Transverse colon (tissue), 4 donors: Measurements from ENCODE around the gene RABGAP1L. TPM values are rescaled to one million over a fixed set of nuclear protein-coding genes. Genes with fewer than 3 reads are reported as not detected.
"Not testable (repeated sequence)": the region's sequence is repeated elsewhere in the genome, so short reads cannot be mapped to it uniquely, and the experiment has no call there.

Experiments
- DNase-seq: peaks from one replicate; pipeline ENCODE4 v3.0.0-alpha.2; 2019
- H3K27ac ChIP-seq, 4 donors: fragments of 200-600 bp; sonication (generic); 2 replicates each; pipeline ENCODE4 v1.5.1; 2016 to 2018; ENCODE audit warnings: inconsistent platforms in 4 of 4
- H3K27me3 ChIP-seq: fragments of 200-600 bp; sonication (generic); 2 replicates; pipeline ENCODE4 v1.5.1; 2017; ENCODE audit warnings: inconsistent platforms
- H3K36me3 ChIP-seq, 4 donors: fragments of 200-600 bp; sonication (generic); 2 replicates each; pipeline ENCODE4 v1.5.1; 2017 to 2019; ENCODE audit warnings: inconsistent platforms in 4 of 4
- H3K4me1 ChIP-seq, 4 donors: fragments of 200-600 bp; sonication (generic); 2 replicates each; pipeline ENCODE4 v1.5.1; 2017 to 2020; ENCODE audit warnings: inconsistent platforms in 4 of 4
- H3K4me3 ChIP-seq, 4 donors: fragments of 200-600 bp; sonication (generic); 1 replicate in 1 of 4; 2 replicates in 3 of 4; pipeline versions ENCODE4 v1.5.1 to v1.6.1; 2017 to 2019; ENCODE audit warnings: inconsistent platforms in 4 of 4
- H3K9me3 ChIP-seq, 2 donors: fragments of 200-600 bp; sonication (generic); 2 replicates each; pipeline ENCODE4 v1.5.1; 2017 to 2019; ENCODE audit warnings: inconsistent platforms in 2 of 2
- EP300 ChIP-seq: sonication (generic); formaldehyde crosslinking; IDR thresholded peaks from one replicate; pipeline ENCODE4 v1.6.1; 2017; ENCODE audit warnings: antibody characterized with exemption, low read depth
- POLR2A ChIP-seq: fragments of 450-650 bp; IDR thresholded peaks from one replicate; pipeline ENCODE4 v1.6.1; 2016; ENCODE audit warnings: antibody characterized with exemption, mild to moderate bottlenecking, moderate library complexity
- POLR2AphosphoS5 ChIP-seq, 3 donors: sonication (generic); formaldehyde crosslinking; IDR thresholded peaks; one replicate each; pipeline ENCODE4 v1.6.1; 2016; ENCODE audit warnings: antibody characterized with exemption in 3 of 3
- WGBS, 2 donors: methylation state at CpG; one replicate each; pipeline ENCODE4 v1.1.5; 2018; ENCODE audit warnings: low coverage in 1 of 2; 5-methylcytosine and 5-hydroxymethylcytosine counted together
- in situ Hi-C, 4 donors: fragments of 200-750 bp; cut with MboI; loops; one replicate each; pipeline versions ENCODE4 v1.15.0 to v1.15.1; 2017; ENCODE audit warnings: low sequenced_read_pairs in 3 of 4, low pct_ligation_motif_present in 1 of 4, low pct_unique_long_range_greater_than_20kb in 1 of 4
- intact Hi-C: fragments of 100-400 bp; cut with DNase I; formaldehyde crosslinking; loops from one replicate; pipeline ENCODE4 v1.15.1; 2023; ENCODE audit warnings: low total_unique reads
- total RNA-seq, 4 donors: library from RNA; depleted of rRNA; stranded (reverse); fragments of >200 nt; gene quantifications; one replicate each; pipeline ENCODE4 v1.1.0, GENCODE V29; 2016
- TF ChIP-seq, protein P1 (sequence below), 5 experiments: fragments of 200-600 bp in 3 of 5; fragments of 450-650 bp in 2 of 5; sonication (generic) in 3 of 5; IDR thresholded peaks; 1 replicate in 2 of 5; 2 replicates in 3 of 5; pipeline ENCODE4 v1.5.1; 2016 to 2017; ENCODE audit warnings: antibody characterized with exemption in 5 of 5, inconsistent platforms in 3 of 5, mild to moderate bottlenecking in 2 of 5, moderate library complexity in 1 of 5

RABGAP1L gene
- total RNA-seq, 4 donors from 2014 or later = 68.9 to 127 (median 99.9) TPM

DNA sequence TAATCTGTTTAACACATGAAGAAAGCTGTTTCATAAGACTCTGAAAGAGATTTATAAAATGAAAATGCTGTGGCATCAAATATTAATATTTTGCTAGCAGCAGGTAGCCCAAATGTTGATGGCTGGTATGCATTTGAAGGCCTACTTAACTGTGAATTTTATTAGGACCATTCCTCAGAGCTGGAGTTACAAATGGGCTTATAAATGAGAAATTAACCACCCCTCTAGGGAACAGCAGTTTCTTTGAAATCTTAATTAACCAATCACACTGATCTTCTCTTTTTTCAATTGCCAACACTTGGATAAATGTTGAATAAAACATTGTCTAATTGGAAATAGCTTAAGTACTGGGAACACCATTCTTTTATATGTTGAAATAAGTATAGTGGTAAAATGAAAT is 418.4 kb downstream of the RABGAP1L start:
- in situ Hi-C loops = no loop called here
- H3K27ac ChIP-seq = no peak overlapping the region
- H3K9me3 ChIP-seq = peaks cover 3 to 10% of the 10 kb centered on the region in 2 donors
- no peaks in the 10 kb centered on the region for H3K36me3 ChIP-seq
- H3K27me3 ChIP-seq = no peaks in the 10 kb centered on the region
- TF ChIP-seq, protein P1, sequence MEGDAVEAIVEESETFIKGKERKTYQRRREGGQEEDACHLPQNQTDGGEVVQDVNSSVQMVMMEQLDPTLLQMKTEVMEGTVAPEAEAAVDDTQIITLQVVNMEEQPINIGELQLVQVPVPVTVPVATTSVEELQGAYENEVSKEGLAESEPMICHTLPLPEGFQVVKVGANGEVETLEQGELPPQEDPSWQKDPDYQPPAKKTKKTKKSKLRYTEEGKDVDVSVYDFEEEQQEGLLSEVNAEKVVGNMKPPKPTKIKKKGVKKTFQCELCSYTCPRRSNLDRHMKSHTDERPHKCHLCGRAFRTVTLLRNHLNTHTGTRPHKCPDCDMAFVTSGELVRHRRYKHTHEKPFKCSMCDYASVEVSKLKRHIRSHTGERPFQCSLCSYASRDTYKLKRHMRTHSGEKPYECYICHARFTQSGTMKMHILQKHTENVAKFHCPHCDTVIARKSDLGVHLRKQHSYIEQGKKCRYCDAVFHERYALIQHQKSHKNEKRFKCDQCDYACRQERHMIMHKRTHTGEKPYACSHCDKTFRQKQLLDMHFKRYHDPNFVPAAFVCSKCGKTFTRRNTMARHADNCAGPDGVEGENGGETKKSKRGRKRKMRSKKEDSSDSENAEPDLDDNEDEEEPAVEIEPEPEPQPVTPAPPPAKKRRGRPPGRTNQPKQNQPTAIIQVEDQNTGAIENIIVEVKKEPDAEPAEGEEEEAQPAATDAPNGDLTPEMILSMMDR (IDR thresholded peaks at IDR 0.05) = no peak
- intact Hi-C loops = no loop called here
- H3K4me1 ChIP-seq = no peaks in the 10 kb centered on the region
- H3K4me3 ChIP-seq = no peak overlapping the region
- no peak for DNase-seq

DNA sequence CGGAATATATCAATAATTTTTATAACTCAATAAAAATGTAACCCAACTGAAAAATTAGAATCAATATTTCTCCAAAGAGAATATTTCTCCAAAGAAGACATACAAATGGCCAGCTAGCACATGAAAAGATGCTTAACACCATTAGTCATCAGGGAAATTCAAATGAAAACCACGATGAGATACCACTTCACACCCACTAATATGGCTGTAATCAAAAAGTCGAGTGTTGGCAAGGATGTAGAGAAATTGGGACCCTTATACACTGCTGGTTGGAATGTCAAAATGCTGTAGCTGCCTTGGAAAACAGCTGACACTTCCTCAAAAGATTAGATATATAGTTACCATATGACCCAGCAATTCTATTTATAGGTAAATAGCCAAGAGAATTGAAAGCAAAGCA is 421.5 kb downstream of the RABGAP1L start:
- TF ChIP-seq POLR2A = no peak
- no peak for TF ChIP-seq POLR2AphosphoS5 (IDR thresholded peaks at IDR 0.05)
- TF ChIP-seq, protein P1 (IDR thresholded peaks at IDR 0.05) = no peak
- no peak for TF ChIP-seq EP300
- no peak for DNase-seq
- WGBS, 2 donors = 62 to 70% methylated on average over 3 of the region's 3 CpGs

GRCh38 chr1:174583316-174583715 is 424.0 kb downstream of the RABGAP1L start:
- no peak for DNase-seq
- 91 to 100% methylated on average over 1 of the region's 1 CpG for WGBS, 2 donors
- Histone ChIP-seq H3K27ac (no peak overlapping the region), H3K27me3 (no peaks in the 10 kb centered on the region), H3K9me3 (peaks cover under 1 to 4% of the 10 kb centered on the region in 2 donors), H3K4me3 (no peak overlapping the region), H3K36me3 (no peaks in the 10 kb centered on the region), H3K4me1 (no peaks in the 10 kb centered on the region)
- intact Hi-C loops (no loop called here), in situ Hi-C loops (no loop called here)
- TF ChIP-seq POLR2AphosphoS5 (IDR thresholded peaks at IDR 0.05) (no peak), EP300 (no peak), POLR2A (no peak)
- TF ChIP-seq, protein P1 (IDR thresholded peaks at IDR 0.05) = no peak

More for the DNA sequence above, 421.5 kb downstream of the RABGAP1L start:
- intact Hi-C loops (no loop called here), in situ Hi-C loops (no loop called here)
- no peak overlapping the region for H3K4me3 ChIP-seq
- H3K27me3 ChIP-seq = no peaks in the 10 kb centered on the region
- no peaks in the 10 kb centered on the region for H3K4me1 ChIP-seq
- no peaks in the 10 kb centered on the region for H3K36me3 ChIP-seq
- peaks cover 0 to 3% of the 10 kb centered on the region in 2 donors for H3K9me3 ChIP-seq
- H3K27ac ChIP-seq = no peak overlapping the region

DNA sequence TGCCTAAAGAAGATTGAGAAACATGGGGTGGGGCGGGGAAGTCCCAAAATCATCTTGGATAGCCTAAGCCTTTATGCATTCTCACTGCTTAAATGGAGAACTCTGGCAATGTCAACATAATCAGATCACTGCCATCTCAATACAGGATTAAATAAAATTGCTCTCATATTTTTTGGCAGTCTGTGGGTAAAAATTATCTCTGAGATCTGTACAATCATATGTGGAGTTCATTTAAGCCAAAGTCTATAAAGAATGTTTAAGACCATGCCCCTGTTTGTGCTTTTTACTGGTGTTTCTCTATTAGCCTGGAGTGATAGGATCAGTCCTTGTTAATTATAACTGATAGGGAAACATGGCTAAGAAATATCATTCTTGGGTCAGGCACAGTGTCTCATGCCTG is 424.8 kb downstream of the RABGAP1L start:
- in situ Hi-C loops = no loop called here
- no peaks in the 10 kb centered on the region for H3K27me3 ChIP-seq
- no peaks in the 10 kb centered on the region for H3K36me3 ChIP-seq

GRCh38 chr1:174588618-174589017 is 429.3 kb downstream of the RABGAP1L start:
- H3K4me1 ChIP-seq, H3K4me3 ChIP-seq, H3K36me3 ChIP-seq, H3K27ac ChIP-seq, H3K27me3 ChIP-seq, in situ Hi-C loops, intact Hi-C loops, DNase-seq: not testable (repeated sequence)
- peaks cover 10 to 11% of the 10 kb centered on the region in 2 donors for H3K9me3 ChIP-seq

More for the DNA sequence above, 424.8 kb downstream of the RABGAP1L start:
- H3K27ac ChIP-seq = no peak overlapping the region
- H3K4me3 ChIP-seq = no peak overlapping the region
- TF ChIP-seq EP300 (no peak), POLR2A (no peak), POLR2AphosphoS5 (IDR thresholded peaks at IDR 0.05) (no peak)
- TF ChIP-seq, protein P1 (IDR thresholded peaks at IDR 0.05) = no peak
- peaks cover 6% of the 10 kb centered on the region in 2 donors for H3K9me3 ChIP-seq
- intact Hi-C loops = no loop called here
- no peaks in the 10 kb centered on the region for H3K4me1 ChIP-seq
- DNase-seq = no peak
- 78 to 95% methylated on average over 1 of the region's 1 CpG for WGBS, 2 donors
